ENCODE measurements around the gene EPB41L1.

The EPB41L1 gene

GRCh38 chr20:36234771-36235320 is 80.3 kb downstream of the EPB41L1 start:
- no peak for DNase-seq

GRCh38 chr20:36235892-36236785 is 81.6 kb downstream of the EPB41L1 start, which contains the start of gene AAR2:
TSS of gene AAR2 (plus strand) at chr20:36236478. CDS start at chr20:36239869, 3,391 bp downstream.
- DNase-seq, result peak; percentile 72

GRCh38 chr20:36236786-36237121 is 82.2 kb downstream of the EPB41L1 start:
- DNase-seq, result no peak

GRCh38 chr20:36237477-36237876 is 82.9 kb downstream of the EPB41L1 start:
- DNase-seq, result no peak

GRCh38 chr20:36238153-36238552 is 83.6 kb downstream of the EPB41L1 start:
- no peak for DNase-seq

GRCh38 chr20:36238760-36239159 is 84.2 kb downstream of the EPB41L1 start:
- DNase-seq, result no peak

- DNase-seq, result no peak
These were observed 85.5 kb downstream of the EPB41L1 start for GRCh38 chr20:36240076-36240475.

- DNase-seq, result no peak
These were observed 87.1 kb downstream of the EPB41L1 start for GRCh38 chr20:36241678-36242077.

GRCh38 chr20:36243726-36244125 is 89.2 kb downstream of the EPB41L1 start:
- DNase-seq, result no peak

GRCh38 chr20:36246401-36246800 is 91.9 kb downstream of the EPB41L1 start:
- no peak for DNase-seq

- DNase-seq, result no peak
These were observed 94.3 kb downstream of the EPB41L1 start for GRCh38 chr20:36248836-36249235.

- DNase-seq, result no peak
These were observed 94.9 kb downstream of the EPB41L1 start for GRCh38 chr20:36249450-36249849.

- no peak for DNase-seq
These were observed 96.9 kb downstream of the EPB41L1 start for GRCh38 chr20:36251426-36251825.

GRCh38 chr20:36252511-36252910 is 98.0 kb downstream of the EPB41L1 start:
- DNase-seq, result no peak

GRCh38 chr20:36253036-36253435 is 98.5 kb downstream of the EPB41L1 start:
- DNase-seq, result no peak

GRCh38 chr20:36254076-36254475 is 99.5 kb downstream of the EPB41L1 start:
- DNase-seq, result no peak

- DNase-seq, result no peak
These were observed 100.9 kb downstream of the EPB41L1 start for GRCh38 chr20:36255445-36255844.

GRCh38 chr20:36259177-36260061 is 104.9 kb downstream of the EPB41L1 start:
- no peak for DNase-seq

GRCh38 chr20:36260316-36260715 is 105.8 kb downstream of the EPB41L1 start:
- no peak for DNase-seq

GRCh38 chr20:36261389-36262105 is 107.0 kb downstream of the EPB41L1 start:
- DNase-seq, result no peak

- DNase-seq, result no peak
These were observed 107.9 kb downstream of the EPB41L1 start for GRCh38 chr20:36262440-36262839.

GRCh38 chr20:36264426-36265246 is 110.1 kb downstream of the EPB41L1 start:
- no peak for DNase-seq

All from CD4-positive, alpha-beta T cell treated with Interleukin-15 for 1 hour (primary cell).